ENCODE data around the gene HSPA12A. TPM values are rescaled to one million over a fixed set of nuclear protein-coding genes. Genes with fewer than 3 reads are reported as not detected.

Gene HSPA12A
- total and polyA plus RNA-seq, 2 experiments from 2014 or later: 8.3 to 9.6 TPM

- no peaks in the 10 kb centered on the region for H3K9me3 ChIP-seq (ENCODE audit: low read depth)
- no peak overlapping the region for H3K4me3 ChIP-seq
- H3K27ac ChIP-seq: no peak overlapping the region
- H3K36me3 ChIP-seq: no peaks in the 10 kb centered on the region
- no peak for TF ChIP-seq CTCF (IDR thresholded peaks at IDR 0.05; ENCODE audit: low read depth, low read length)
- no peaks in the 10 kb centered on the region for H3K27me3 ChIP-seq
- no peak for DNase-seq (ENCODE audit: low read depth in 1 of 2, low spot score in 1 of 2)
- H3K4me1 ChIP-seq (ENCODE audit: low read depth): peaks cover 25% of the 10 kb centered on the region
These were observed 57.6 kb downstream of the HSPA12A start for GRCh38 chr10:116684781-116685180.

- Histone ChIP-seq H3K4me1 (ENCODE audit: low read depth) (peaks cover 22% of the 10 kb centered on the region), H3K4me3 (no peak overlapping the region), H3K9me3 (ENCODE audit: low read depth) (no peaks in the 10 kb centered on the region), H3K27ac (no peak overlapping the region), H3K27me3 (no peaks in the 10 kb centered on the region), H3K36me3 (no peaks in the 10 kb centered on the region)
- DNase-seq (ENCODE audit: low read depth in 1 of 2, low spot score in 1 of 2): no peak
- no peak for TF ChIP-seq CTCF (IDR thresholded peaks at IDR 0.05; ENCODE audit: low read depth, low read length)
These were observed 58.5 kb downstream of the HSPA12A start for GRCh38 chr10:116683821-116684220.

- H3K27ac ChIP-seq: no peak overlapping the region
- no peaks in the 10 kb centered on the region for H3K27me3 ChIP-seq
- H3K36me3 ChIP-seq: no peaks in the 10 kb centered on the region
- no peak for TF ChIP-seq CTCF (IDR thresholded peaks at IDR 0.05; ENCODE audit: low read depth, low read length)
- no peaks in the 10 kb centered on the region for H3K9me3 ChIP-seq (ENCODE audit: low read depth)
- H3K4me3 ChIP-seq: no peak overlapping the region
- DNase-seq (ENCODE audit: low read depth in 1 of 2, low spot score in 1 of 2): no peak
- peaks cover 15% of the 10 kb centered on the region for H3K4me1 ChIP-seq (ENCODE audit: low read depth)
These were observed 59.2 kb downstream of the HSPA12A start for GRCh38 chr10:116683166-116683565.

- Histone ChIP-seq H3K4me1 (ENCODE audit: low read depth) (peaks cover 9% of the 10 kb centered on the region), H3K27ac (no peak overlapping the region), H3K36me3 (no peaks in the 10 kb centered on the region), H3K4me3 (no peak overlapping the region), H3K9me3 (ENCODE audit: low read depth) (no peaks in the 10 kb centered on the region), H3K27me3 (no peaks in the 10 kb centered on the region)
- no peak for DNase-seq (ENCODE audit: low read depth in 1 of 2, low spot score in 1 of 2)
- no peak for TF ChIP-seq CTCF (IDR thresholded peaks at IDR 0.05; ENCODE audit: low read depth, low read length)
These were observed 63.0 kb downstream of the HSPA12A start for GRCh38 chr10:116679351-116679750.

GRCh38 chr10:116676633-116677032 lies 65.7 kb downstream of the HSPA12A start:
- no peak overlapping the region for H3K4me3 ChIP-seq

More at GRCh38 chr10:116676633-116677032, 65.7 kb downstream of the HSPA12A start:
- no peak for TF ChIP-seq CTCF (IDR thresholded peaks at IDR 0.05; ENCODE audit: low read depth, low read length)
- H3K36me3 ChIP-seq: no peaks in the 10 kb centered on the region
- H3K9me3 ChIP-seq (ENCODE audit: low read depth): no peaks in the 10 kb centered on the region
- no peaks in the 10 kb centered on the region for H3K27me3 ChIP-seq
- no peak for DNase-seq (ENCODE audit: low read depth in 1 of 2, low spot score in 1 of 2)
- H3K4me1 ChIP-seq (ENCODE audit: low read depth): no peaks in the 10 kb centered on the region
- H3K27ac ChIP-seq: no peak overlapping the region
